ENCODE results near the gene SMIM22. TPM values are rescaled to one million over a fixed set of nuclear protein-coding genes. Genes with fewer than 3 reads are reported as not detected.

The SMIM22 gene
- total and polyA plus RNA-seq, 2 donors (not counting 1 experiment from before 2014, with no cell fraction given) = not detected

DNA sequence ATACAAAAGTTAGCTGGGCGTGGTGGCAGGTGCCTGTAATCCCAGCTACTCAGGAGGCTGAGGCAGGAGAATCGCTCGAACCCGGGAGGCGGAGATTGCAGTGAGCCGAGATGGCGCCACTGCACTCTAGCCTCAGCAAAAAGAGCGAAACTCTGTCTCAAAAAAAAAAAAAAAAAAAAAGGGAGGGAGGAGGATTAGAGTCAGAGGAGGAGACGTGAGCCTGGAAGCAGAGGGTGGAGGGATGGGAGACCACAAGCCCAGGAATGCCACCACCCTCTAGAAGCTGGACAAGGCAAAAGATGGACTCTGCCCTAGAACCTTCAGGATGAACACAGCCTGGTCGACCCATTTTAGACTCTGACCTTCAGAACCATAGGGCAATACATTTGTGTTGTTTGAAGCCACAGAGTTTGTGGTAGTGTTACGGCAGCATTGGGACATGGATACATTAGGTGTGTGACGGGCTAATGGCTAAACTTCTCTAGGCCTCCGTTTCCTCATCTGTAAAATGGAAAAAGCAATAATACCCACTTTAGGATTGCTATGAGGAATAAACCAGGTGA lies 2.1 kb upstream of the SMIM22 start:
- no peak overlapping the region for H3K4me2 ChIP-seq (ENCODE audit: extremely low read depth, insufficient read depth, low read length)
- no peak overlapping the region for H3K9ac ChIP-seq (ENCODE audit: insufficient read depth, low read length)
- no peaks in the 10 kb centered on the region for H3K9me3 ChIP-seq (ENCODE audit: control insufficient read depth, insufficient read depth, low read depth, low read length)
- no peaks in the 10 kb centered on the region for H3K79me2 ChIP-seq (ENCODE audit: control insufficient read depth, insufficient read depth, low read length)
- H3K4me1 ChIP-seq (ENCODE audit: control insufficient read depth, extremely low read depth, insufficient read depth, low read length) = no peaks in the 10 kb centered on the region
- H2AFZ ChIP-seq (ENCODE audit: low read length) = no peak overlapping the region
- H4K20me1 ChIP-seq (ENCODE audit: control insufficient read depth, extremely low read depth, insufficient read depth, low read length) = no peaks in the 10 kb centered on the region
- no peak for DNase-seq (ENCODE audit: low read depth in 2 of 2)
- no peaks in the 10 kb centered on the region for H3K27me3 ChIP-seq (ENCODE audit: control insufficient read depth, insufficient read depth, low read length)
- TF ChIP-seq EZH2 (IDR thresholded peaks at IDR 0.05; ENCODE audit: low read length, missing control alignments) = no peak
- TF ChIP-seq, protein P1, sequence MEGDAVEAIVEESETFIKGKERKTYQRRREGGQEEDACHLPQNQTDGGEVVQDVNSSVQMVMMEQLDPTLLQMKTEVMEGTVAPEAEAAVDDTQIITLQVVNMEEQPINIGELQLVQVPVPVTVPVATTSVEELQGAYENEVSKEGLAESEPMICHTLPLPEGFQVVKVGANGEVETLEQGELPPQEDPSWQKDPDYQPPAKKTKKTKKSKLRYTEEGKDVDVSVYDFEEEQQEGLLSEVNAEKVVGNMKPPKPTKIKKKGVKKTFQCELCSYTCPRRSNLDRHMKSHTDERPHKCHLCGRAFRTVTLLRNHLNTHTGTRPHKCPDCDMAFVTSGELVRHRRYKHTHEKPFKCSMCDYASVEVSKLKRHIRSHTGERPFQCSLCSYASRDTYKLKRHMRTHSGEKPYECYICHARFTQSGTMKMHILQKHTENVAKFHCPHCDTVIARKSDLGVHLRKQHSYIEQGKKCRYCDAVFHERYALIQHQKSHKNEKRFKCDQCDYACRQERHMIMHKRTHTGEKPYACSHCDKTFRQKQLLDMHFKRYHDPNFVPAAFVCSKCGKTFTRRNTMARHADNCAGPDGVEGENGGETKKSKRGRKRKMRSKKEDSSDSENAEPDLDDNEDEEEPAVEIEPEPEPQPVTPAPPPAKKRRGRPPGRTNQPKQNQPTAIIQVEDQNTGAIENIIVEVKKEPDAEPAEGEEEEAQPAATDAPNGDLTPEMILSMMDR (conservative IDR thresholded peaks at IDR 0.05 in 1 of 2, IDR thresholded peaks at IDR 0.05 in 1 of 2; ENCODE audit: low read depth in 1 of 2, low read length in 2 of 2) = no peak
- H3K27ac ChIP-seq (ENCODE audit: insufficient read depth, low read length) = no peak overlapping the region
- no peaks in the 10 kb centered on the region for H3K36me3 ChIP-seq (ENCODE audit: control insufficient read depth, insufficient read depth, low read length)
- H3K4me3 ChIP-seq (replicated peaks in 1 of 4; ENCODE audit: control extremely low read depth in 1 of 4, insufficient read depth in 1 of 4, low read depth in 3 of 4, low read length in 4 of 4) = no peak overlapping the region

DNA sequence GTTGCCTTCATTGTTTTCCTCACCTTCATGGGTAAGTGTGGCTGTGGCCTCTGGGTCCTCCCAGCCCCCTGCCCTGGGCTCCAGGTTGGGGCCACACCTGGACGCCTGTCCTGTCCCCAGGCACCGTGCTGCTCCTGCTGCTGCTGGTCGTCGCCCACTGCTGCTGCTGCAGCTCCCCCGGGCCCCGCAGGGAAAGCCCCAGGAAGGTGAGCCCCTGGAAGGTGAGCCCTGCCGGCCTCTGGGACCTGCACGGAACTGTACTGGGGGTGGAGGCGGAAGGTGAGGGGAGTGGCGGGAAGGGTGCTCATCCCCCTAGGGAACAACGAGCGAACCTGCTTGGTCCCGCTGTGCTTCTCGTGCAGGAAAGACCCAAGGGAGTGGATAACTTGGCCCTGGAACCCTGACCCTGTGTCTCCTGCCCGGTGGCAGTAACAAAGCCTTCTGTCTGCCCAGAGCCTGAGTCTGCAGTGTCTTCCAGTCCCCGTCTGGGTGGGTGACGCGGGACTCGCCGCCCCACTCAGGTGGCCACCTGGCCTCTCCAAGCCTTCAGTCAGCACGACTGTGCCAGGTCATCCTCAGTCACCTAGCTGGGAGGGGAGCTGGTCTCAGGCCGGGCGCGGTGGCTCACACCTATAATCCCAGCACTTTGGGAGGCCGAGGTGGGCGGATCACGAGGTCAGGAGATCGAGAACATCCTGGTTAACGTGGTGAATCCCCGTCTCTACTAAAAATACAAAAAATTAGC lies 831 bp downstream of the SMIM22 start:
- H3K9ac ChIP-seq (ENCODE audit: insufficient read depth, low read length) = no peak overlapping the region
- no peaks in the 10 kb centered on the region for H3K4me1 ChIP-seq (ENCODE audit: control insufficient read depth, extremely low read depth, insufficient read depth, low read length)
- no peak overlapping the region for H2AFZ ChIP-seq (ENCODE audit: low read length)
- H4K20me1 ChIP-seq (ENCODE audit: control insufficient read depth, extremely low read depth, insufficient read depth, low read length) = no peaks in the 10 kb centered on the region
- H3K27me3 ChIP-seq (ENCODE audit: control insufficient read depth, insufficient read depth, low read length) = no peaks in the 10 kb centered on the region
- no peaks in the 10 kb centered on the region for H3K79me2 ChIP-seq (ENCODE audit: control insufficient read depth, insufficient read depth, low read length)
- H3K9me3 ChIP-seq (ENCODE audit: control insufficient read depth, insufficient read depth, low read depth, low read length) = no peaks in the 10 kb centered on the region
- H3K4me2 ChIP-seq (ENCODE audit: extremely low read depth, insufficient read depth, low read length) = no peak overlapping the region
- no peaks in the 10 kb centered on the region for H3K36me3 ChIP-seq (ENCODE audit: control insufficient read depth, insufficient read depth, low read length)
- H3K27ac ChIP-seq (ENCODE audit: insufficient read depth, low read length) = no peak overlapping the region
- H3K4me3 ChIP-seq (replicated peaks in 1 of 4; ENCODE audit: control extremely low read depth in 1 of 4, insufficient read depth in 1 of 4, low read depth in 3 of 4, low read length in 4 of 4) = no peak overlapping the region
- TF ChIP-seq EZH2 (IDR thresholded peaks at IDR 0.05; ENCODE audit: low read length, missing control alignments) = no peak
- TF ChIP-seq, protein P1 (conservative IDR thresholded peaks at IDR 0.05 in 1 of 2, IDR thresholded peaks at IDR 0.05 in 1 of 2; ENCODE audit: low read depth in 1 of 2, low read length in 2 of 2) = no peak
- DNase-seq (ENCODE audit: low read depth in 2 of 2) = no peak

DNA sequence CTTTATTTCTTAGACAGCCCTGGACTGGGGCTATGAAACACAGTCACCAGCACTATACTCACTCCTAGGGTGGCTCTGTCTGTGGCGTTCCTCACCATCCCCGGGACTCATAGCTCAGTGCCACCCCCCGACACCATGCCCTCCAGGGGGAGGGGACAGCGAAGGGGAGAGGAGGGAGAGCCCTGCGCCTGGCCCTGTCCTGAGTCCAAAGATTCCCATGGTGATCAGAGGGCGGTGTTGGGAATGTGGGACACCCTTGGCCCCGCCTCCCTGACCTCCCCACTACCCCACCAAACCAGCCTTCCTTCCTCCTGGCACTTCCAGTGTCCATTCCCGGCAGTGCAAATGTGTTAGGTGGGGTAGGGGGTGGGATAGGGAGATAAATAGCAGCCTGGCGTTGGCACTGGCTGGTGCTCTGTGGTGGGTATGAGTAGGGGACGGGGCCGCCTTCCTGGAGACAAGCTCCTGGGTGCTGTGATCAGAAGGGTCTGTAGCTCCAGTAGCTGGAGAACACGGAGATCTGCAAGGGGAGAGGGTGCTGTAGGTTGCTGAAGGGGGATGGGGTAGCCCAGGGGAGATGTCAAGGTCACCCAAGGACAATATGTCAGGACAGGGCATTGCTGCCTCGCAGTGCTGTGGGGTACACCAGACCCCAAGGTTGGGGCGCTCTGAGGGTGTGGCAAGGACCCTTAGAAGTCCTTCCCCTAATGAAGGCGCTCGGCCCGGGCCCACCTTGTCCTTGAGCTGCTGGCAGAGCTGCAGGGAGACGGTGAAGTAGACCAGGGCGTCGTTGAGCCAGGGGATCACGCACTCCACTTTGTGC lies 2.0 kb downstream of the SMIM22 start:
- Histone ChIP-seq H3K4me3 (replicated peaks in 1 of 4; ENCODE audit: control extremely low read depth in 1 of 4, insufficient read depth in 1 of 4, low read depth in 3 of 4, low read length in 4 of 4) (no peak overlapping the region), H3K36me3 (ENCODE audit: control insufficient read depth, insufficient read depth, low read length) (no peaks in the 10 kb centered on the region), H3K27ac (ENCODE audit: insufficient read depth, low read length) (no peak overlapping the region), H4K20me1 (ENCODE audit: control insufficient read depth, extremely low read depth, insufficient read depth, low read length) (no peaks in the 10 kb centered on the region), H2AFZ (ENCODE audit: low read length) (no peak overlapping the region), H3K4me1 (ENCODE audit: control insufficient read depth, extremely low read depth, insufficient read depth, low read length) (peaks cover 2% of the 10 kb centered on the region), H3K79me2 (ENCODE audit: control insufficient read depth, insufficient read depth, low read length) (no peaks in the 10 kb centered on the region), H3K27me3 (ENCODE audit: control insufficient read depth, insufficient read depth, low read length) (no peaks in the 10 kb centered on the region), H3K4me2 (ENCODE audit: extremely low read depth, insufficient read depth, low read length) (no peak overlapping the region), H3K9ac (ENCODE audit: insufficient read depth, low read length) (no peak overlapping the region), H3K9me3 (ENCODE audit: control insufficient read depth, insufficient read depth, low read depth, low read length) (no peaks in the 10 kb centered on the region)
- no peak for DNase-seq (ENCODE audit: low read depth in 2 of 2)
- no peak for TF ChIP-seq EZH2 (IDR thresholded peaks at IDR 0.05; ENCODE audit: low read length, missing control alignments)
- TF ChIP-seq, protein P1 (conservative IDR thresholded peaks at IDR 0.05 in 1 of 2, IDR thresholded peaks at IDR 0.05 in 1 of 2; ENCODE audit: low read depth in 1 of 2, low read length in 2 of 2) = no peak
